NCI-H1417 treated with DMSO at 0.1 percent for 48 hours (cell line): ENCODE results near the gene LRTM2.

ENCODE experiments used
- DNase-seq: peaks from one replicate; lab custom pipeline; 2025; lab: John Stamatoyannopoulos, UW

LRTM2 gene

DNA sequence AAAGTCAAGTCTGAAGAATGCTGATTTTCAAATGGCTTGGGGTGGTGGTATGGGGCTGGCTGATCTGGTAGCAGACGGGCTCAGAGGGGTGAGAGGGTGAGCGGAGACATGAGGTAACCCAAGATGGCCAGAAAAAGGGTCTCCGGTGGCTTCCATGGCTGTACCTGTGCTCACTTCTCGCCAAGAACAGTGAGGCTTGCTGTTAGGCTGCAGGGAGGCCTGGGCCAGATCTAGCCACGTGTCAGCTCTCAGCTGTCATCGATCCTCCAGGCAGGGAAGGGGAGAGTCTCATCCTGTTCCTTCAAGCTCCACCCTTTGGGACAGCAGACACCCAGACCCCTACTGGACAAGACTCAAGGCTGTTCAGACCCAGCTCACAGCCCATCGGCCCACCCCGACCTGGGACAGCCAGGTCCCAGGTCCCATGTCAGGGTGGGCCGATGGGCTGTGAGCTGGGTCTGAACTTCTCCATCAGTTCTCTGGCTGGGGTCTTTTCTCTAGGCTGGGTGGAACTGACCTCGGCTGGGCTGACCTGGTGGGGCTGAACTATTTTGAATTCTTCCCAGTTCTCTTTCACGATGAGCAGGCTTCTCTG lies 9.0 kb downstream of the LRTM2 start:
- no peak for DNase-seq

DNA sequence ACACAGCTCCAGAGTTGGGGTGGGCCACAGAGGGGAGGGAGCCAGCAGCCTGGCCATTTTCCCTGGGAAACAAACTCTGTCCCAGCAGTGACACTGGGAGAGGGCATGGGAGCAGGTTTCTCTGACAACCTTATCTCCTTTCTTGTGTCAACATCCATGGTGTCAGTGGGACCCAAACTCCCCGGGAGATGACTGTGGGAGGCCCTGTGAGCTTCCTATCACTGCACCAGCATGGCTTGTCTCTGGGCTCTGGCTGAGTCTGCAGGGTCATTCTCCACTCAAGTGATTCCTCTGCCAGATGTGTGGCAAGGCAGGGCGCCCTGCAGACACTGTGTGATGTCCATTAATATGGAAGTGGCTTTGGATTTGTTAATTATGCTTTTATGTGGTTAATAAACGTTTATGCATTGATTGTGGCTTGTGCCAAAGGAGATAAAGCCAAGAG lies 10.1 kb downstream of the LRTM2 start:
- DNase-seq = no peak

DNA sequence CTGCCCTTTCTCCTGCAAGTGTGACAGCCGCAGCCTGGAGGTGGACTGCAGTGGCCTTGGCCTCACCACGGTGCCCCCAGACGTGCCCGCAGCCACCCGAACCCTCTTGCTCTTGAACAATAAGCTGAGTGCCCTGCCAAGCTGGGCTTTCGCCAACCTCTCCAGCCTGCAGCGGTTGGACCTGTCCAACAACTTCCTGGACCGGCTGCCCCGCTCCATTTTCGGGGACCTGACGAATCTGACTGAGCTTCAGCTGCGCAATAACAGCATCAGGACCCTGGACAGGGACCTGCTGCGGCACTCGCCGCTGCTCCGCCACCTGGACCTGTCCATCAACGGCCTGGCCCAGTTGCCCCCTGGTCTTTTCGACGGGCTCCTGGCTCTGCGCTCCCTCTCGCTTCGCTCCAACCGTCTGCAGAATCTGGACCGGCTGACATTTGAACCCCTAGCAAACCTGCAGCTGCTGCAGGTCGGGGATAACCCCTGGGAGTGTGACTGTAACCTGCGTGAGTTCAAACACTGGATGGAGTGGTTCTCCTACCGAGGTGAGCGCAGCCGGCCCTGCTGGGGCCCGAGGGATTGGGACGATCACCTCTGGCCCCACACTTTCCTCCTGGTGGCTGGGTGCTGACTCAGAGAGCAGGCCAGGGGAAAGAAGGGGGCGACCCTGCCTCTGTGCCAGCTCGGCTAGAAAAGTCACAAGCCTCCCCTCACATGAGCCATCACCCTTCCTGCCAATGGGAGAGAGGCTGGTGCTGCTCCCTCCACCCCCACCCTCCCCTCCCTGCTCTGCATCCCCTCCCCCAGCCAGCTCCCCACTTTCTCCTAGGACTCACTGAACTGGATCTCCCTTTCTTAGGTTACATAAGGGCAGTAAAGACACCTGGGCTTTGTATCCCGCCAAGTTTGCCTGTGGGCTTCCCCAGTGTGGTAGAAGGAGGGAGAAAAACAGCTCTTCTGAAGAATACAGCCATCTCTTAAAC lies 10.9 kb downstream of the LRTM2 start:
- DNase-seq = no peak

DNA sequence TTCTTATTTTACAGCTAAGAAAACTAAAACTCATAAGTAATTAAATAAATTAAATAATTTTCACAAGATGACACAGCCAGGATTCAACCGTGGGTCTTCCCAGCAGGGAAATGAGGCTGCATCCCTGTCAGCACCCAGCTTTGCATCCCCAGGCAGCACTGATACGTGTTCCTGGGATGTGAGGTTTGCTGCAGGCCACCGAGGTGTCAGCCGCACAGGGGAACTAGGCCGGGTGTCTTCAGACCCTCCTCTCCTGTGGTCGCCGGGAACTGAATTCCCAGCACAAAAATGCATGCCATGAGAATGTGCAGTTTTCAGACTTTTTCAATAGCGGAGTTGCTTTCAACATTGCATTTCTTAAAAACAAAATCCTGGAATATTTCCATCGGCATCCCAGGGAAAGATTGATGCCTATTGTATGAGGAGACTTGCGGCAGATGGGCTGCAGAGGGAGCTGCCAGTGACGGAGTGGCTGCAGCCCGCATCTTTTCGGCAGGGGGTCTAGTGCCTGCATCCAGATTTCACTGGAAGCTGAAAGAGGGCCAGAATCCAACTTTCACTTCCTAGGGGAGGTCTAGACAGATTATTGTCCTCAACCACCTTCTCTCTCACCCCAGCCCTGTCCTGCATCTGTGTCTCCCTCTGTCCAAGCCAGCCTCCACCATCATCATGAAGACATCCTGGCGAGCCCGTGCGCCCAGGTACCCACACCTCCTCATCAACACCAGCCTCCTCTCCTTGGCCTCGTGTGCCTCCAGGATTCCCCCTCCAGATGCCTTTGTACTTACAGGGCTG lies 12.6 kb downstream of the LRTM2 start:
- no peak for DNase-seq

DNA sequence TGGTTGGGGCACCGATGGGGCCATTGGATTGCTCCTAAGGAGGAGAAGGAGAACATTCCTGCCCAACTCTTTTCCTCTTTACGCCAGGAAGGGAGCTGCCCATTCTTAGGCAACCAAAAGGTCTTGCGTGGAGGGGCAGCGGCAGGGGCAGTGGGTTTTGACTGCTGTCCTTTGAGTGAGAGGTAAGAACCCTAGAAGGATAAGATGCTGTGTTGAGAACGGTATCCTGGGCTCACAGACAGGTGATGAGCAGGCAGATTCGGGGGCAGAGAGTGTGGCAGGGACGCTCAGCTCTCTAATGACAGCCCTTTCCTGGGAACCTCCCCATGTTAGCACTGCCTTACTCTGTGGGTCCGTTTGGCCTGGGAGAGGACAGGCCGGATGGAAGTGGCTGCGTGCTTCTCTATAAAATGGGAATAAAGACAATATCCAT lies 13.2 kb downstream of the LRTM2 start:
- DNase-seq = no peak

DNA sequence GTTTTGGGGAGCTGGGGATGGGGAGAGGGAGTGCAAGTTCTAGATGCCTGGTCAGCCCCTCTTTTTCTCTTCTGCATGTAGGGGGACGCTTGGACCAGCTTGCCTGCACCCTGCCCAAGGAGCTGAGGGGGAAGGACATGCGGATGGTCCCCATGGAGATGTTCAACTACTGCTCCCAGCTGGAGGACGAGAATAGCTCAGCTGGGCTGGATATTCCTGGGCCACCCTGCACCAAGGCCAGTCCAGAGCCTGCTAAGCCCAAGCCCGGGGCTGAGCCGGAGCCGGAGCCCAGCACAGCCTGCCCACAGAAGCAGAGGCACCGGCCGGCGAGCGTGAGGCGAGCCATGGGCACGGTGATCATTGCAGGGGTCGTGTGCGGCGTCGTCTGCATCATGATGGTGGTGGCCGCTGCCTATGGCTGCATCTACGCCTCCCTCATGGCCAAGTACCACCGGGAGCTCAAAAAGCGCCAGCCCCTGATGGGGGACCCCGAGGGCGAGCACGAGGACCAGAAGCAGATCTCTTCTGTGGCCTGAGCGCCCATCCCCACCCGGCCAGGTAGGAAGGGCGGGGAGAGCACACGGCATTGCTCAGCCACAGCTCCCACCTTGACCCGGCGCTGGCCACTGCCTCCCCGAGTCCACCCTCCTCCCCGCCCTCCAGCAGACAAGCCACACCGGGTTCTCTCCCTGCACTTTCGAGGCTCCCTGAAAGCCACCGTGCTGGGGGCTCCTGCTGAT lies 14.0 kb downstream of the LRTM2 start:
- no peak for DNase-seq

DNA sequence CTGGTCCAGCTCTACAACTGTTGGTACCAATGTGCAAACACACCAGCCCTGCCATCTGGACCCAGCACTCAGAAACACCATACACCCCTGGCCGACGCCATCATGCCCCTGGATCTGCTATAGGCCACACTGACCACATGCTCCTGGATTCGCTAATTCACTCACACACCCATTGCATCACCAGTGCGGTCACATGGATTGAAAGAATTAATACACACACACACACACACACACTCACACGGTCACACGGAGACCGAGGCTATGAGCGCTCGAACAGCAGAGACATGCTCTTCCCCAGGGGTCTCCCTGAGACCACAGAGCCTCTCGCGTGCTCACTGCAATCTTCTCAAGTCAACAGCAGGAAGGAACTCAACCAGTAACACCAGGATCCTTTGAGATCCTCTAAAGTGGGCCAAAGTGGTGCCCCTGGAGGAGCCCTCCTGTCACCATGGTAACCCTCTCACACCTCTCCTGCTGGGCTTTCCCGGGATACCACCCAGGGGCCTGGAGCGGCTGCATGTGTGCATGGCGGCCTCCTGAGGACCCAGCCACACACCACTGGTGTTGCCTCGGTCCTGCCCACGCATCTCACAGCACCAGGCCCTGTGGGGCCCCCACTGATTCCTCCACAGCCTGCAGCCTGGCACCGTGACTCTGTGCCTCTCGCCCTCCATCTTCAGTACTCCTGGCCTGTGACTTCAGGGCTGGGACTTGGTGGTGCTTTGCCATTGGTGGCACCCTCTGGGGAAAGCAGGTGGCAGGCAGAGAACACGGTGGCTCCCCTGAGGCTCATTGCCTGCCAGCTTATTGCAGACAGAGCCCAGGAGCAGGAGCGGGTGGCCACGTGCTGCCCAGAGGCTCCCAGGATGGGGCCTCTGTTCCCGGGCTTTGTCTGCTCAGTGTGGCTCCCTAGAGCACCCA lies 15.1 kb downstream of the LRTM2 start:
- DNase-seq = no peak

DNA sequence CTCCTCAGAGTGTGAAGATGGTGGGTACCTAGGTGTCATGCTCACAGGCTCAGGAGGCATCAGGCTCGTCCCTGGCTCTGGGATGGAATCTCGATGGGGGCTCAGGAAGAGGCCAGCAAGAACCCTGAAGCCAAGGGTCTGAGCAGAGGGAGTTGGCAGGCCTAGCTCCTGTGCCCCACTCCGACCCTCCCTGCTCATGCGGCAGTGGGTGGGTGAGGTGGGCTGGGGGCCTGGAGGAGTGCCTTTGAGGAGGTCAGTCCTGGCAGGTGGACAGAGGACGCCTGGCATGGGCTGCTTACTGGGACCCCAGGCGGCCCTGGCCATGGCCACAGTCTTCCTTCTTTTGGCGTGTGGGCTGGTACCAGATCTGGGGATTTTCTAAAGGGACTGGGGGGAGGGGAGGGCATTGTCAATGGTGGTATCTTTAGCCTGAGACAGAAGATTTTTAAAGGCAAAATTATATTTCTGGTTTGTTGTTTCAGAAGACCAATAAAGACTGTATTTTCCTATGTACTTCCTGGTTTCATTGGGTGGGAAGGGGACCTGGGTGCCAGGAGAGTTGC lies 16.0 kb downstream of the LRTM2 start:
- DNase-seq = no peak

DNA sequence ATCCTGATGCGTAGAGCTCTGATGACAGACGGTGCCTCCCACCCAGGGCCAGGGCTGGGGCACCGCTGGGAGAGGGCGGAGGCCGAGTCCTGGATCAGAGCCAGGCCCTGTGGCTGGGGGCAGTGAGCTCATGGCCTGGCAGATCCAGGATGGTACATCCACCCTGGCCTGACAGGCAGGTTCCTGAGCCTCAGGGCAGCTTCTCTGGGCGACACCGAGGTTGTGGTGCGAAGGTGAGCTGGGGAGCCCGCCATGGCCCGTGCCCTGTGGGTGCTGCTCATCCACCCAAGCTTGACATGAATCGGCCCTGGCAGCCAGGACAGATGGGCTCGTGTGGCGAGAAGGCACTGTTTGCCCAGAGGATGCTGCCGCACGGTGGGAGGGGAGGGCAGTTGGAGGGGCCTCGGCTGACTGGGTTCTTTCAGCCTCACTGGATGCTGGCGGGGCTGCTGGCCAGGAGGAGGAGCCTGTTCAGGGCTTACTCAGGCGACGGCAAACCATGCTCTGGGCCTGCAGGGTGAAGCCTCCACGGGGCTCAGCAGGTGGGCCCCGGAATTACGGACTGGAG lies 16.6 kb downstream of the LRTM2 start:
- DNase-seq = no peak

DNA sequence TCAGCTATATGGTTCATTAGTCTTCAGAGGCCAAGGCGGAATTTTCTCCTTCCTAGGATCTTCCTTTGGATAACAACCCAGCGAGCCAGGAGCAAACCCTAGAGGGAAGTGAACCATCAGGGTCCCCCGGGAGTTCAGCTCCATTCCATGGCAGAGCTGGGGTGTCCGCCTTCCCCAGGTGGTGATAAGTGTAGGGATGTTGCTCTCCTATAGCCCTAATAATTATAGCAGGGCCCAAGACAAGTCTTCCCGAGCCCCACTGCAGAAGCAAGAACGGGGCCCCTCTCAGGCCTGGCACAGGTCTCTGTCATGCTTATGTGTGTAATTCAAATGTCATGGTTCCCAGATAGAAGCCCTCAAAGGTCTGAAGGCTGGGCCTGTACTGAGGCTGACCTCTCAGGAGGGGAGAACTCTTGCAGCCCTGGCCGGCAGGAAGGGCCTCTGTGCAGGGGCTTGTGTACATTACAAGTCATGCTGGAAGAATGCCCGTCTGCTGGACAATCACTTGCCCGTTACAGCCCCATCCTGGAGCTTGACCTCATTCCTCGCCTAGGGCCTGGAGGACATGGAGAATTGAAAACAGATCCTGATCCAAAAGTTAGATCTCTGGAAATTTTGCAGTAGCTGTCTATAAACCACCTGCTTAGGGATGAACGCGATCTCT lies 17.3 kb downstream of the LRTM2 start:
- no peak for DNase-seq

DNA sequence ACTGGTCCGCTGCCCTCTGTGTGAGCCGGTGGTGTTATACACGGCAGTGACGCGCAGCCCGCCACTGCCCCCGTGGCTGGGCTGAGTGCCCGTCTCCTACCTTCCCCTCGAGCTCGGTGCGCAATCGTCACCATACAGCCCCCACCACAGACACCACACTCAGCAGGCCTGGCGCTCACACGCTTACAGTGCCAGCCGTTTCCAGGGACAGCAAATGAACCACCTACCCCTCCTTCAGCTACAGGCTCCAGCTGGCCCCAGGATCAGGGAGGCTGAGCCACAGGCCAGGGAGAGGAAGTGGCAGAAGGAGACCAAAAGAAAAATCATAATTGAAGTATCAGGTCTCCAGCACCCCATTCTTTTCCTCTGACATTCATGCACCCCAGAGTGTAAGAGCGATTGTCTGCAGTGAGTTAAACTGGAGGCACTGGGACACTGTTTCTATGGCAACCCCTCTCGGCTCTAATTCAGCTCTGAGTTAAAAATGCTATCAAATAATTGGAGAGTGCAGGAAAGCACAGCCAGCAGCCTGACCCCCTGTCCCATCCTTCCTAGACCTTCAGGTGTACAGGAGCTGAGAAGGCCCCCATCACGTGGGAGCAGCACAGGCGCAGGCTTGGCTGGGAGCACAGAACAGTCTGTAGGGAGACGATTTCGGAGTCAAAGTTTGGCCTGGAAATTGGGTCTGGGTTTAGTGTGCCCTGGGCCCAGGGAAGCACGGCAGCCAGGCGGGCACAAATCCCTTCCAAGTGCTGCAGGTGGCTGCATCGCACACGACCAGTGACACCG lies 18.0 kb downstream of the LRTM2 start:
- DNase-seq = no peak

DNA sequence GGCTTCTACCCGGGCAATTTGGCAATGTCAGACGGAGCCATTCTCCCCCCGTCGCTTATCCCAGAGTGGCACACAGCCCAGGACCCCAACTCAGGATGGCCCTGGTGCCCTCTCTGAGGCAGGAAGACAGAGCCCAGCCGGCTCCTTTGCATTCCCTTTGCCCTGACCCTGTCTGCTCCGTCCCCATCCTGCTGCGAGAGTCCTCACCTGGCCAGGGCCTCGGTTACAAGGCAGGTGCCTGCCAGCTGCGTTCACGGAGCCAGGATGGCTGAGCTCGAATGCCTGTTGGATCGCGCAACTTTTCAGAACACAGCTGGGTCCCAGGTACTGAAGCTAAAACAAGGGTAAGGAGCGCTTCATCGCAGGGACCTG lies 18.6 kb downstream of the LRTM2 start:
- no peak for DNase-seq

DNA sequence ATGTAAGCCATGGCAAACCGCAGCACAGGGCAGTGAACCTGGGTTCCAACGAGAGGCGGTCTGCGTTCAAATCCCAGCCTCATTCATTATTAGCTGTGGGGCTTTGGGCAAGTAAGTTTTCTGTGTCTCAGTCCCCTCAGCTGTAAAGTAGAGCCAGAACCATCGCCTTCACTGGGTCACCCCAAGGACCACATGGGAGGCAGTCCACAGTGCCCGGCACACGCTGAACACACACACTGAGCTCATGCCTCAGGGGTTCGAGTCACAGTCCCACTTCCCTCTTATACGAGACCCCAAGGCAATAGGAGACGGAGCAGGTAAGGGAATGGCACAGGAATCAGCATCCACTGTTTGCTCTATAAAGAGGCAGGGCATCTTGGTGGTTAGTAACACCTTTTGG lies 19.1 kb downstream of the LRTM2 start:
- DNase-seq = no peak

DNA sequence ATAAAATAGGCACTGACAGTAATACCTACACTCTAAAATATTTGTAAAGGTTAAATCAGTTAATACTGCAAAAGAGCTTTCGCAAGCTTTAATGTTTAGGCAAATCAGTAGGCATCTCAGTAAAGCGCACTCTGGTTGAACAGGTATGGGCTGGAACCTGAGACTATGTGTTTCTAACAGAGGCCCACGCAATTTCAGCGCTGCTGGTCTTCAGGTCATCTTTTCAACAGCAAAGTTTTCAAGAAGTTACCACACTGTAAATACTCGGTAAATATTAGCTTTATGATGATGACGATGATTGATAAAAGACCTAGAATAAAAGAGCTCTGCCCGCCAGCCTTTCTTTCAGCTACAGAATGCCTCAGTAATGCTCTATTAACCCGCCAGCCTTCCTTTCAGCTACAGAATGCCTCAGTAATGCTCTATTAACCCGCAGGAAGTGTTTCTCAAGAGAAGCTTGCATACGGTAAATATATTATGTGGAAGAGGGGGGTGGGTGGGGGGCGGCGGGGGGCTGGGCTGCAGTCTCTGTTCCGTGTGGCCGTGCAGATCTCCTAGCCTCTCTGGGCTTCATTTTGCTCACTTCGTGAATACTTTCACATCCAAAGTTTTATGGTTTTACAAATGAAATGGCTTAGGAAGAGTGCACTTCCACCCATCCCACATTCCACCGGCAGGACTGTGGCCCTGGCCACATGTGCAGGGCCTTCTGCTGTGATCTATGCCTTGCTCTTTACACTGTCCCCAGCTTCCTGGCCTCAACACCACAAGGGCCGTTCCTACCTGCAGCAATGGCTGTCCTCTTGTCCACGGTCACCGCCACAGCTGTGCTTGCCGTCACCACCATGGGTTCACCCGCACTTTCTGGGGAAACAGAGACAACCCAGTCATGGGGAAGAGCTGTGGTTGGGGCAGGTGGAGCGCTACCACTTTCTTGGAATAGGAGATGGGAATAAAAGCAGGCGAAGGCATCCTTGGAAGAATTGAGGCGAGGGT lies 19.9 kb downstream of the LRTM2 start:
- DNase-seq = no peak

DNA sequence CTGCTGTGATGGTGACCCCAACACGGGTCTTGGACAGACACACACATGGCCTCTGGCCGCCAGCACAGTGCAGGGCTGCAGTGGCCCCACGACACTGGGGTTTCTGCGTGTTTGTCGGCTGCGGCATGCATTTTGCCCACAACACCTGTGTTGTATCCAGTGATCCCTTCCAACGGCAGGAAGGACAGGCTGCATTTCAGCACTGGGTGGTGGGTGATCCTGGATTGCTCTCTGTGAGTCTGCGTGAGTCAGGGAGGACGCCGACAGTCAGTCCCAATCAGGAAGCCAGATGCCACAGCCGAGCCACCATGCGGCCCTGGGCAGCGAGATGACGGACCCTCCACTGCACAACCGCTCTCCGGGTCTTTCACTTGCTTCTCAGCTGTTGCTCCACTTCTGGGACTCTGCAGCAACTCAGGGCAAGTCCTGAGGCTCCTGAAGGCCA lies 20.6 kb downstream of the LRTM2 start:
- DNase-seq = no peak

DNA sequence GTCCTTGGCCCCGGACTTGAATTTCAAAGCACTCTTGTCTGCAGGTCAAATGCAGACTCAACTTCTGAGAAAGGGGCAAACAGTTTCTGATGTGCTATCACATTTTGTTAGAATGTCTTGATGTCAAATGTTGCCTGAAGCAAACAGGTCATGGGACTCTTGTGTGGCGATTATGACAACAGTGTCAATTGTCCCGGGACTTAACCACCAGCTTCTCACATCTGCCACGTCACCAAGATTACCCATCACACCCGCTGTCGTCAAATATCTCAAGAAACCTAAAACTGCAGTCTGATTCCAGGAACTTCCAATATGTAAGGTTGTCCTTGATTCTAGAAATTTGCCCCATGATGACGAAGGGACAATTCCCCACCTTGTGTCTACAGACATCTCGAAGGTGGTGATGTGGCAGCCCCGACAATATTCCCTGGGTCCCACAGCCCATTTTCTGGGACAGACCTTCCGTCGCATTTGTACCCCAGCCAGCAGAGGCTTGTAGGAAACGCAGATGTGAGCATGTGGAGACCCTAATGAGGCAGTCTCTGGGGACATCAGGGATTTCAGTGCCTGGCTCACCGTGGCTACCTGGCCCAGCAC lies 21.3 kb downstream of the LRTM2 start:
- DNase-seq = no peak
